K562 (cell line): ENCODE data around the gene CCDC78. TPM values are rescaled to one million over a fixed set of nuclear protein-coding genes. Genes with fewer than 3 reads are reported as not detected.

Source experiments
- ATF7 ChIP-seq: fragments of 450-650 bp; IDR thresholded peaks from 2 replicates; pipeline ENCODE4 v1.7.1; 2014; ENCODE audit warnings: mild to moderate bottlenecking, moderate library complexity
- ETV1 ChIP-seq: fragments of 450-650 bp; conservative IDR thresholded peaks from 2 replicates; pipeline ENCODE4 v1.6.1; 2016; ENCODE audit warnings: missing genetic modification characterization, control low read depth, low read depth, missing compliant biosample characterization
- HDAC1 ChIP-seq, 2 experiments: fragments of 450-650 bp; IDR thresholded peaks; 2 replicates each; pipeline ENCODE4 v1.6.1; 2016 to 2017; ENCODE audit warnings: inconsistent platforms in 1 of 2, mild to moderate bottlenecking in 1 of 2, moderate library complexity in 1 of 2
- HDAC6 ChIP-seq: IDR thresholded peaks from 2 replicates; pipeline ENCODE4 v1.6.1; 2012; ENCODE audit warnings: low read depth, mild to moderate bottlenecking, control low read depth, inconsistent platforms, low read length, moderate library complexity
- HDGF ChIP-seq: fragments of 450-650 bp; IDR thresholded peaks from 2 replicates; pipeline ENCODE4 v1.6.1; 2016
- HES1 ChIP-seq: fragments of 450-650 bp; IDR thresholded peaks from 2 replicates; pipeline ENCODE4 v1.6.1; 2016; ENCODE audit warnings: low read depth, mild to moderate bottlenecking, moderate library complexity
- HMBOX1 ChIP-seq: sonication (generic); IDR thresholded peaks from 2 replicates; pipeline ENCODE4 v1.6.1; 2016
- KDM4B ChIP-seq, 2 experiments: fragments of 450-650 bp in 1 of 2; sonication (generic) in 1 of 2; IDR thresholded peaks; 2 replicates each; pipeline ENCODE4 v1.6.1; 2016 to 2017; ENCODE audit warnings: borderline replicate concordance in 2 of 2, antibody characterized with exemption in 1 of 2, low read depth in 1 of 2, mild to moderate bottlenecking in 1 of 2
- MCM2 ChIP-seq: fragments of 450-650 bp; IDR thresholded peaks from 2 replicates; pipeline ENCODE4 v1.6.1; 2017; ENCODE audit warnings: low read depth, mild to moderate bottlenecking
- MIER1 ChIP-seq: fragments of 450-650 bp; IDR thresholded peaks from 2 replicates; pipeline ENCODE4 v1.6.1; 2016; ENCODE audit warnings: antibody characterized with exemption, mild to moderate bottlenecking, low read depth
- MTA1 ChIP-seq: fragments of 450-650 bp; IDR thresholded peaks from 2 replicates; pipeline ENCODE4 v1.6.1; 2017; ENCODE audit warnings: borderline replicate concordance
- NFXL1 ChIP-seq: fragments of 450-650 bp; formaldehyde crosslinking; IDR thresholded peaks from 2 replicates; pipeline ENCODE4 v1.4.0; 2021; ENCODE audit warnings: mild to moderate bottlenecking
- POLR2AphosphoS5 ChIP-seq: IDR thresholded peaks from 2 replicates; pipeline ENCODE4 v1.6.1; 2011; ENCODE audit warnings: mild to moderate bottlenecking, low read depth, low read length, moderate library complexity; ENCODE audit not compliant: control insufficient read depth, insufficient read depth
- POU5F1 ChIP-seq: fragments of 150-350 bp; IDR thresholded peaks from 2 replicates; pipeline ENCODE4 v1.6.1; 2014; ENCODE audit warnings: borderline replicate concordance, low read length, low read depth, mild to moderate bottlenecking; ENCODE audit not compliant: partially characterized antibody
- RBFOX2 ChIP-seq: fragments of 200-400 bp; formaldehyde crosslinking; IDR thresholded peaks from 2 replicates; pipeline ENCODE4 v1.6.1; 2017; ENCODE audit warnings: low read depth, mild to moderate bottlenecking, low read length, moderate library complexity
- SIN3A ChIP-seq, 2 experiments: fragments of 150-350 bp in 1 of 2; IDR thresholded peaks; 2 replicates each; pipeline ENCODE4 v1.6.1; 2011 to 2016; ENCODE audit warnings: borderline replicate concordance in 2 of 2, low read depth in 2 of 2, low read length in 2 of 2, mild to moderate bottlenecking in 2 of 2, moderate library complexity in 2 of 2; ENCODE audit not compliant: control insufficient read depth in 1 of 2
- SP1 ChIP-seq: sonication (generic); formaldehyde crosslinking; IDR thresholded peaks from 2 replicates; pipeline ENCODE4 v1.8.1; 2022; ENCODE audit warnings: mild to moderate bottlenecking, missing genetic modification reagents
- TFE3 ChIP-seq: fragments of 450-650 bp; formaldehyde crosslinking; IDR thresholded peaks from 2 replicates; pipeline ENCODE4 v1.4.0; 2020; ENCODE audit warnings: mild to moderate bottlenecking, mixed read lengths
- THAP7 ChIP-seq: fragments of 250-450 bp; sonication (Bioruptor Pico); IDR thresholded peaks from 2 replicates; pipeline ENCODE4 v1.5.0; 2021
- ZNF511 ChIP-seq: sonication (generic); formaldehyde crosslinking; IDR thresholded peaks from 2 replicates; pipeline ENCODE4 v1.8.0; 2022; ENCODE audit warnings: mild to moderate bottlenecking, missing genetic modification reagents
- ZNF57 ChIP-seq: fragments of 450-650 bp; formaldehyde crosslinking; IDR thresholded peaks from 2 replicates; pipeline ENCODE4 v1.4.0; 2020; ENCODE audit warnings: mild to moderate bottlenecking, moderate library complexity
- ZNF583 ChIP-seq: fragments of 250-450 bp; sonication (Bioruptor Pico); IDR thresholded peaks from 2 replicates; pipeline ENCODE4 v1.4.0; 2020
- ZNF695 ChIP-seq: fragments of 450-650 bp; formaldehyde crosslinking; IDR thresholded peaks from 2 replicates; pipeline ENCODE4 v1.4.0; 2020; ENCODE audit warnings: mild to moderate bottlenecking, moderate library complexity
- polyA plus RNA-seq, 8 experiments: library from polyadenylated mRNA; depleted of rRNA in 4 of 8; stranded (reverse) in 5 of 8; unstranded in 3 of 8; fragments of >200 nt; fragmentation: Nextera tagmentation in 2 of 8; fragmentation: Illumina TruSeq in 1 of 8; extraction: Ambion mirVana in 2 of 8; extraction: Trizol in 1 of 8; gene quantifications; 2 replicates each; pipeline versions ENCODE4 v1.2.1 to v1.2.3, GENCODE V29; 2011 to 2014; ENCODE audit warnings: inconsistent platforms in 1 of 8, missing spikeins in 1 of 8
- total RNA-seq, 7 experiments: library from RNA; depleted of rRNA in 6 of 7; stranded (reverse); fragments of >200 nt in 6 of 7; fragmentation: Illumina TruSeq in 2 of 7; extraction: Trizol in 2 of 7; gene quantifications; 2 replicates each; pipeline versions ENCODE4 v1.2.1 to v1.2.3, GENCODE V29; 2011 to 2021; ENCODE audit warnings: low replicate concordance in 1 of 7

CCDC78 gene
- total and polyA plus RNA-seq, 9 of the 15 experiments (the other 6 are each of a cell fraction or from before 2014, with no cell fraction given) = 0.24 to 17.7 (median 2.9) TPM

GRCh38 chr16:674968-675883 lies 51.0 kb downstream of the CCDC78 start, which contains the start of gene RHBDL1 (continued):
- 0 out of 2 replicates have a peak, but pooled peaks have one; percentile 19 for TF ChIP-seq ZNF511 (CRISPR knock-in tag)
- TF ChIP-seq RBFOX2 = peak; percentile 77
- TF ChIP-seq ZNF583 = no peak
- no peak for TF ChIP-seq MIER1
- no peak for TF ChIP-seq POU5F1
- TF ChIP-seq ZNF695 = no peak
- no peak for TF ChIP-seq HMBOX1
- 0 out of 2 replicates have a peak, but pooled peaks have one; percentile 22 for TF ChIP-seq ZNF57
- TF ChIP-seq SIN3A (IDR thresholded peaks at IDR 0.05; ENCODE audit: borderline replicate concordance in 2 of 2, control insufficient read depth in 1 of 2, low read depth in 2 of 2, low read length in 2 of 2) = peak; percentile 66 to 70; a peak in 3 of 4 replicates
- no peak for TF ChIP-seq NFXL1
- TF ChIP-seq KDM4B (IDR thresholded peaks at IDR 0.05; ENCODE audit: borderline replicate concordance in 2 of 2, low read depth in 1 of 2) = no peak; a peak in 1 of 4 replicates
- TF ChIP-seq MTA1 = peak; percentile 55; the same call in 1 of the 2 replicates
- no peak for TF ChIP-seq TFE3 (CRISPR knock-in tag)
- no peak for TF ChIP-seq MCM2
- TF ChIP-seq HDAC6 = no peak
- TF ChIP-seq HDAC1 (IDR thresholded peaks at IDR 0.05) = peak; percentile 82 to 85; a peak in 3 of 4 replicates
- peak; percentile 88 for TF ChIP-seq HDGF
- TF ChIP-seq ETV1 (tag) = peak; percentile 21; the same call in 1 of the 2 replicates
- peak; percentile 77 for TF ChIP-seq SP1 (CRISPR knock-in tag)
- TF ChIP-seq POLR2AphosphoS5 = 0 out of 2 replicates have a peak, but pooled peaks have one; percentile 26
- peak; percentile 58; the same call in 1 of the 2 replicates for TF ChIP-seq HES1
- 0 out of 2 replicates have a peak, but pooled peaks have one; percentile 54 for TF ChIP-seq ATF7
- TF ChIP-seq THAP7 (CRISPR knock-in tag) = peak; percentile 44; the same call in 1 of the 2 replicates
